Measurements from ENCODE around the gene INTS15.

The INTS15 gene

GRCh38 chr7:6643915-6644625 is 54.2 kb downstream of the INTS15 start:
- no peak for DNase-seq (ENCODE audit: low read depth)

- no peak for DNase-seq (ENCODE audit: low read depth)
Observed at GRCh38 chr7:6644728-6645127, 54.9 kb downstream of the INTS15 start.

- no peak for DNase-seq (ENCODE audit: low read depth)
Observed at GRCh38 chr7:6646465-6646864, 56.6 kb downstream of the INTS15 start.

DNA sequence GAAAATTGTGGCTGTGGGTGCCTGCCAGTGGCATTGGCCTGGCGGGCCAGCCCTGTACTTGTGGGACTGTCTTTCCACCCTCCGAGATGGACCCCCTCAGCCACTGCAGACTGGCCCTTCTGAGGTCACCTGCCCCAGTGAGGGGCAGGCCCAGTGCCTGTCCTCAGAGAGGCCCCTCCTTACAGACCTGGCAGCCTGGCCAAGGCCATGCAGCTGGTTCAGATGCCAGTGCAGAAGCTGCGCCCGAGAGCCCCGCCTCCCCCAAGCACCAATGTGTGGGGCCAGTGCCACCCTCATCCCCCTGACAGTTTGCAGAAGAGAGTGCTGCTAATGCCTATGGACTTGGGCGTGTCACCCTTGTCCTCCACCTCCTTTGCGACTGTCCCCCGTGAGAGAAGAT is 57.3 kb downstream of the INTS15 start:
- no peak for DNase-seq (ENCODE audit: low read depth)

DNA sequence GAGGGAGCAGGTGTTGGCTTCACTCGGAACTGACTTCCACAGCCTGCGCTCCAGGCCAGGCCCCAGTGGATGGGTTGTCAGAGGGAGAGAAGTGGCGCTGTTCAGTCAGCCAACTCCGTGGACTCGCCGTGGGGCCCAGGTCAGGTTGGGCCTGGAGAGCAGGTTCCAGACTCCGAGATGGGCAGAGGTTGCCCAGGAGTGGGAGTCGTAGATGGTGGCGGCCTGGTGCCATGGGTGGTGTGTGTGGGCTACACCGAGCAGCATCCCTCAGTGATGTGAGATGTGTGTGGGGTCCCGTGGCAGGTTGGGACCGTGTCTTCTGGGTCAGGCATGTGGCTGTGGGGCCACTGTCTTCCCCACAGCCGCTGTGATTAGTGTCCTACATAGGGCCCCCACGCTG is 57.7 kb downstream of the INTS15 start:
- no peak for DNase-seq (ENCODE audit: low read depth)

- DNase-seq (ENCODE audit: low read depth) = no peak
Observed at GRCh38 chr7:6648066-6648814, 58.4 kb downstream of the INTS15 start.

GRCh38 chr7:6648815-6649104 is 58.9 kb downstream of the INTS15 start:
- DNase-seq (ENCODE audit: low read depth) = no peak

DNA sequence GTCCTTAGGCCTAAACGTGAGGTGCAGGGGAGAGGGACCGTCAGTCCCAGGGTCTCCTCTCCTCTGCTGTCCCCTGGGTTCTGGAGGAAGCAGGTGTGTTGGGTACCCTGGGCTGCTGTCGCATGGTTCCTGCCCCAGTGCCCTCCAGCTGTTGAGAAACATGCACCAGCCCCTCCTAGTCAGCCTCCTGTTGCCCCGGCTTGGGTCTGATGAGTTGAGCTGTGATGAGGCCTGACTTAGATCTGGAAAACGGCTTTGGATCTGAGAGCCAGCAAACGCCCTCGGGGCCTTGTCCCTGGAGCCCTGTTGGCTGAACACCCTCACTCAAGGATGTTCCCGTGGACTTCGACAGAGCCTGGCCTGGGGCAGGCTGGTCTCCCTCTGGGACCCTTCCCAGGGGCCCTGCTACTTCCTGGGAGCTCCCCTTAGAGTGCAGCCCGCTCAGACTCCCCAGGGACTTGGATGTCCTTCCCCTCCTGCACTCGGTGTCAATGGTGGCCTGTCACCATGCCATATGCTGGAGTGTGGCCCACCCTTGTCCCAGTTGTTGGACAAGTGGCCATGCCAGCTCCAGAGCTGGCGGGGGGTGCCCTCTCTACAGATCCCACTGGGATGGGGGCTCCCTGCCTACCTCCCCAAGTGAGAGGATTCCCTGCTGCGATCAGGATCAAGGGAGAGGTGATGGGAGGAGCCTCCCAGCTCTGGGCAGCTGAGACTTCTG is 59.6 kb downstream of the INTS15 start:
- DNase-seq (ENCODE audit: low read depth) = no peak

DNA sequence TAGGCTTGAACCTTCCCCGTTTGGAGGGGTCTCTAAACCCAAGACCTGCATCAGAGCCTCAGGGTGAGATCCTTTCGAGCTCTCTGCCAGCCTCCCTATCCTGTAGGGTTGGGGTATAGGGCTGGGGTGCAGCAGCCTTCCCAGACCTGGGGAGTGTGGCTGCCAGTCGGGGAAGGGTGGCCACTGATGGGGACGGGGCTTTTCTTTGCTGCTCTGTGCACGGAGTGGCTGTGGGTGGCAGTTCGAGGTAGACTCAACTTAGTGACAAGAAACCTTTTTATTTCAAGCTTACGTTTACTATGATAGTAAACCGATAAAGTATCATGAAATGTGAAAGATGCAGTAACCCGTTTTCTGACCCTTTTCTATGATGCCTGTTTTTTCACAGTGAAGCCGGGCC is 60.3 kb downstream of the INTS15 start:
- DNase-seq (ENCODE audit: low read depth) = no peak

- DNase-seq (ENCODE audit: low read depth) = no peak
Observed at GRCh38 chr7:6650521-6651011, 60.7 kb downstream of the INTS15 start.

DNA sequence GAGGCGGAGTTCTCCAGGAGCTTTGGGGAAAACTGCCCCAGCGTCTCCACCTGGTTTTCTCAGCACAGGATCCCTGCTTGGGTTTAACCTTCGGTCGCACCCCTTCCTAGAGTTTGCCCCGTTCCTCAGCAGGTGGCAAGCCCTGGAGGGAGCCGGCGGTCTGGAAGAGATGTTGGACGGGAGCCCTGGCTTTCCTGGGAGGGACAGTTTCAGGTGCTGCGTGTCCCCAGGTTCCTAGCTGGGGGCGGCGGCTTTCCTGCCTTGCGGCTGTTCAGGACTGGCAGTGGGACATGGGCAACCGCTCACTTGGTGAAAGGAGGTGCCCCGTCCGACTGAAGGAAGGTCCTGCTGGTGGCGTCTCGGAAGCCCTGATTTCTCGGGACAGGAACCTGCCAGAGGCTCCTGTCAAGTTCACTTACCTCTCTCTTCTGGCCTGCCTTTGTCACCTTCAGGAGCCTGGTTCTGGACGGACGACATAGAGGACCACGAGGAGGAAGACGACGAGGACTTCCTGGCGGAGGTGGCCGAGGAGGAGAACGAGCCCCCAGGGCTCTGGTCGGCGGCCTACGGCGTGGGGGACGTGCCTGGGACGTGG is 62.1 kb downstream of the INTS15 start:
- DNase-seq (ENCODE audit: low read depth) = no peak

DNA sequence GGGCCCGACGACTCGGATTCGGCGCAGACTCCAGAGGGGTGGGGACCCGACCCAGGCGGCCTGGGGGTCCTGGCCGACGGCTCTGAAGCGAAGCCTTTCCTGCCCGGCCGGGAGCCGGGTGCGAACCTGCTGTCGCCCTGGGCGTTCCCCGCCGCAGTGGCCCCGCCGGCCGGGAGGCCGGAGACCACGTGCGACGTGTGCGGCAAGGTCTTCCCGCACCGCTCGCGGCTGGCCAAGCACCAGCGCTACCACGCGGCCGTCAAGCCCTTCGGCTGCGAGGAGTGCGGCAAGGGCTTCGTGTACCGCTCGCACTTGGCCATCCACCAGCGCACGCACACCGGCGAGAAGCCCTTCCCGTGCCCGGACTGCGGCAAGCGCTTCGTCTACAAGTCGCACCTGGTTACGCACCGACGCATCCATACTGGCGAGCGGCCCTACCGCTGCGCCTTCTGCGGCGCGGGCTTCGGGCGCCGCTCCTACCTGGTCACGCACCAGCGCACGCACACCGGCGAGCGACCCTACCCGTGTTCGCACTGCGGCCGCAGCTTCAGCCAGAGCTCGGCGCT is 62.7 kb downstream of the INTS15 start:
- DNase-seq (ENCODE audit: low read depth) = no peak

DNA sequence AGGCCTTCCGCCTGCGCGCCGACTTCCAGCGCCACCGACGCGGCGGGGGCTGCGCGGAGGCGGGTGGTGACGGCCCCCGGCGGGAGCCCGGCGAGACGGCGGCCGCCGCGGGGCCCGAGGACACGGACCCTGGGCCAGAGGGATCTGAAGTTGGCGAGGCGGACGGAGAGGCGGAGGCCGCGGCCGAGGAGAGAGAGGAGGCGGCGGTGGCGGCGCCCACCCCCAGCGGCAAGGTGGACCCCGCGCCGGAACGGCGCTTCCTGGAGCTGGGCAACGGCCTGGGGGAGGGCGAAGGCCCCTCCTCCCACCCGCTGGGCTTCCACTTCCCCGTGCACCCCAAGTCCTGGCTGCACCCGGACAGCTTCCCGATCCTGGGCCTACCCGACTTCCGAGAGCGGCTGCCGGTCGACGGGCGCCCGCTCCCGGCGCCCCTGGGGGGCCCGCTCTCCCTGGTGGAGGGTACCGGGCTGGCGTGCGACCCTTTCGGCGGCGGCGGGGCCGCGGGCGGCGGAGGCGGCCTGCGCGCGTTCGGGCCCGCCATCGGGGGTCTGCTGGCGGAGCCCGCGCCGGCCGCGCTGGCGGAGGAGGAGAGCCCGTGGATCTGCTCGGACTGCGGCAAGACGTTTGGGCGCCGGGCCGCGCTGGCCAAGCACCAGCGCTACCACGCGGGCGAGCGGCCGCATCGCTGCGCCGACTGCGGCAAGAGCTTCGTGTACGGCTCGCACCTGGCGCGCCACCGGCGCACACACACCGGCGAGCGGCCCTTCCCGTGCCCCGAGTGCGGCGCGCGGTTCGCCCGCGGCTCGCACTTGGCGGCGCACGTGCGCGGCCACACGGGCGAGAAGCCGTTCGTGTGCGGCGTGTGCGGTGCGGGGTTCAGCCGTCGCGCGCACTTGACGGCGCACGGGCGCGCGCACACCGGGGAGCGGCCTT is 63.5 kb downstream of the INTS15 start:
- no peak for DNase-seq (ENCODE audit: low read depth)

DNA sequence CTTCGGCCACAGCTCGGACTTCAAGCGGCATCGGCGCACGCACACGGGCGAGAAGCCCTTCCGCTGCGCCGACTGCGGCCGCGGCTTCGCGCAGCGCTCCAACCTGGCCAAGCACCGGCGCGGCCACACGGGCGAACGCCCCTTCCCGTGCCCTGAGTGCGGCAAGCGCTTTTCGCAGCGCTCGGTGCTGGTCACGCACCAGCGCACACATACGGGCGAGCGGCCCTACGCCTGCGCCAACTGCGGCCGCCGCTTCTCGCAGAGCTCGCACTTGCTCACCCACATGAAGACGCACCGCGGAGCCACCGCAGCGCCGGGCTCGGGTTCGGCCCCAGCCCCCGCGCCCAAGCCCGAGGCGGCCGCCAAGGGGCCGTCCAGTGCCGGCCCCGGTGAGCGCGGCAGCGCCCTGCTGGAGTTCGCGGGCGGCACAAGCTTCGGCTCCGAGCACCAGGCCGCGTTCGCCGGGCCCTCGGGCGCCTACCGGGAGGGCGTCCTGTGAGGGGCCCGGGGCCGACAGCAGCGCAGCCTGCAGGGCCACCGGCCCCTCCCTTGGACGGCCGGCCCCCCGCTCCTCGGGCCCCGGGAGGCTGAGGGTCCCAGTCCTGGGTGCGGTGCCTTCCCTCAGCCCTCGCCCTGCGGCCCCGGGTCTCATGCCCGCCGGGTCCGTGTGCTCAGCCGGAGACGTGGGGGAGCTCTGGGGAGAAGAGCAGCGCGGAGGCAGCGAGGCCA is 64.5 kb downstream of the INTS15 start:
- no peak for DNase-seq (ENCODE audit: low read depth)

DNA sequence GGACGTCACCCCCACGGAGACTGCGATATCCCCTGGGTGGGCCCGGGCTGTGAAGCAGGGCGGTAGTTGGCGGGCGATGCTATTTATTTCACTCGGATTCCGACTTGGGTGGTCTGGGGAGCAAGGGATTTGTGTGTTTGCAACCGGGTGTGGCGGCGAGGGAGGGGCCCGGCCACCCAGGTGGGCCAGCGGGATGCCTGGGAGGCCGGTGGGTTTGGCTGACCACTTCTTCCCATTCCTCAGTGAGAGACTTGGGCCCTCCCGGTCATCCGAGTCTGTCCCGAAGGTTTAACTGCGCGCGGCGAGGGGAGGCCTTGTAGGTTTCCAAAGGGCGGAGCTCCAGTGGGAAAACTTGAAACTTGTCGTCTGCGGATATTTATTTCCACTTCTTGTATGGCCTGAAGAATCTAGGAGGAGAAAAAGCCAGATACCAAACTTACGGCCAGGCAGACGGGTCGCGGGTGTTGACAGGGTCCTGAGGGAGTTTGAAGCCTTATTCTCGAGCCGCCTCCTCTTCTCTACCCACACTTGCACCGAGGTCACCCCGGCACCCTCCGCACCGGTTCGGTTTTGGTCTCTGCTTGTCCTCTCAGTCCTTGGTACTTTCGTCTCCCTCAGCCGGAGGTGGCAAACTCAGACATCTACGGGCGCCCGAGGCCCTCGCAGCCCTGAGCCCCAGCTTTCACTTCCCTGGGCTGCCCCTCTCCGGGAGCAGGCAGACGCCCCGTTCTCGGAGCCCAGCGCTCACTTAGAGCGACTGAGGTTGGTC is 65.2 kb downstream of the INTS15 start:
- no peak for DNase-seq (ENCODE audit: low read depth)

- no peak for DNase-seq (ENCODE audit: low read depth)
Observed at GRCh38 chr7:6655636-6656385, 66.0 kb downstream of the INTS15 start.

DNA sequence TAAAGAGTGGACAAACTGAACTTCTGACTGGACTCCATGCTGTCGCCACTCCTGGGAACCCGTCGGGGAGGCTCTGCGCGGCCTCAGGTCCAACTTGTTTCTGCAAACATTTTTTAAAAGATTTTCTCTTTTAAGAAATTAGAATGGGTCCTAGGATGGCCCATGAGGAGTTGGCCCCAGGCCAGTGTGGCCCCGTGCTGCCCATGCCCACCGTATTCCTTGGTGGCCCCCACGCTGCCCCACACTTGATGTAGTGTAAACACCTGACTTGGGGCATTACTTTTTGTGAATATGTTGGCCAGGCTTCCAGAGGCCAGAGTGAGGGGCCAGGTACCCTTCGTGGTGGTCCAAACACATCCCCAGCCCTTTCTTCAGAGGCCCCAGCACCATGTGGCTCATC is 66.6 kb downstream of the INTS15 start:
- DNase-seq (ENCODE audit: low read depth) = no peak

Measured in T-helper 22 cell (primary cell).